ENCODE data around the gene CYP4F11.

DNA sequence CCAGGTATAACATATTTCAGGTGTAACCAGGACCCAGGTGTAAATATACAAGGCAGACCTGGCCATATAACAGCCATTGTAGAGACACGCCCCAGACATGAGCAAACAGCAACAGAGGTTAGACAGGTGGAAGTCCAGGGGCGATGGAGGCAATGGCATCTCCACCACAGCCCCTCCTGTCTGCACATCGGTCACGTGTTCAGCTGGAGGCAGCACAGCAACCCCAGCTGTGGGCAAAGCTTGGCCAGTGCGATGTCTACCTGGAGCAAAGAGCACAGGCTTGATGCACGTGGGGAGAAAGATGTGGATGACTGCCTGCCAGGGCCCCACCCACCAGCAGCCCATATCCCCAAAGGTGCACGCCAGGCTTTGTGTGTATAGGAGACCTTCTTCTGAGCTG lies 40.9 kb downstream of the CYP4F11 start:
- TF ChIP-seq, protein P1, sequence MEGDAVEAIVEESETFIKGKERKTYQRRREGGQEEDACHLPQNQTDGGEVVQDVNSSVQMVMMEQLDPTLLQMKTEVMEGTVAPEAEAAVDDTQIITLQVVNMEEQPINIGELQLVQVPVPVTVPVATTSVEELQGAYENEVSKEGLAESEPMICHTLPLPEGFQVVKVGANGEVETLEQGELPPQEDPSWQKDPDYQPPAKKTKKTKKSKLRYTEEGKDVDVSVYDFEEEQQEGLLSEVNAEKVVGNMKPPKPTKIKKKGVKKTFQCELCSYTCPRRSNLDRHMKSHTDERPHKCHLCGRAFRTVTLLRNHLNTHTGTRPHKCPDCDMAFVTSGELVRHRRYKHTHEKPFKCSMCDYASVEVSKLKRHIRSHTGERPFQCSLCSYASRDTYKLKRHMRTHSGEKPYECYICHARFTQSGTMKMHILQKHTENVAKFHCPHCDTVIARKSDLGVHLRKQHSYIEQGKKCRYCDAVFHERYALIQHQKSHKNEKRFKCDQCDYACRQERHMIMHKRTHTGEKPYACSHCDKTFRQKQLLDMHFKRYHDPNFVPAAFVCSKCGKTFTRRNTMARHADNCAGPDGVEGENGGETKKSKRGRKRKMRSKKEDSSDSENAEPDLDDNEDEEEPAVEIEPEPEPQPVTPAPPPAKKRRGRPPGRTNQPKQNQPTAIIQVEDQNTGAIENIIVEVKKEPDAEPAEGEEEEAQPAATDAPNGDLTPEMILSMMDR (IDR thresholded peaks at IDR 0.05; ENCODE audit: low read length) = no peak
- TF ChIP-seq EZH2phosphoT487 (IDR thresholded peaks at IDR 0.05; ENCODE audit: low read length) (no peak), EZH2 (optimal IDR thresholded peaks at IDR 0.05; ENCODE audit: low read depth, low read length) (no peak)
